SU-DHL-6 (cell line): ENCODE results near the gene AKAP12.

ENCODE experiments used
- H2AFZ ChIP-seq: fragments of 200-600 bp; sonication (generic); 2 replicates; pipeline ENCODE4 v1.6.1; 2014; ENCODE audit warnings: low read depth, mild to moderate bottlenecking, moderate library complexity, mixed read lengths, antibody characterized with exemption, low read length; ENCODE audit not compliant: severe bottlenecking
- H3F3A ChIP-seq: fragments of 200-600 bp; shearing (Covaris generic); 2 replicates; pipeline ENCODE4 v1.6.0; 2016; ENCODE audit warnings: antibody characterized with exemption, mild to moderate bottlenecking; ENCODE audit not compliant: insufficient read depth
- H3K27ac ChIP-seq: fragments of 200-600 bp; sonication (generic); 2 replicates; pipeline ENCODE4 v1.5.1; 2016; ENCODE audit warnings: low read depth, mild to moderate bottlenecking, low read length, moderate library complexity, mixed read lengths
- H3K27me3 ChIP-seq: fragments of 200-600 bp; sonication (generic), shearing (Covaris generic); 2 replicates; pipeline ENCODE4 v1.6.0; 2014; ENCODE audit warnings: mild to moderate bottlenecking, low read length
- H3K36me3 ChIP-seq: fragments of 200-600 bp; sonication (generic); 2 replicates; pipeline ENCODE4 v1.6.1; 2014; ENCODE audit warnings: mild to moderate bottlenecking, low read length, mixed read lengths
- H3K4me2 ChIP-seq: fragments of 300-600, 200-600 bp; shearing (Covaris generic), sonication (generic); 2 replicates; pipeline ENCODE4 v1.6.0; 2014; ENCODE audit warnings: low read length, low read depth, mild to moderate bottlenecking; ENCODE audit not compliant: poor library complexity, severe bottlenecking
- H3K4me3 ChIP-seq: fragments of 200-600 bp; sonication (generic); 2 replicates; pipeline ENCODE4 v1.5.1; 2014; ENCODE audit warnings: antibody characterized with exemption, low read length, mild to moderate bottlenecking, mixed read lengths; ENCODE audit not compliant: insufficient read depth, poor library complexity, severe bottlenecking
- H3K79me2 ChIP-seq: fragments of 200-600 bp; sonication (generic); 2 replicates; pipeline ENCODE4 v1.6.1; 2014; ENCODE audit warnings: mild to moderate bottlenecking, low read length, moderate library complexity; ENCODE audit not compliant: insufficient read depth
- H3K9ac ChIP-seq: fragments of 200-600 bp; sonication (generic); 2 replicates; pipeline ENCODE4 v1.7.0; 2014; ENCODE audit warnings: mild to moderate bottlenecking, low read length
- H3K9me2 ChIP-seq: fragments of 200-600 bp; sonication (generic); replicated peaks from 2 replicates; pipeline ENCODE4 v1.6.1; 2014; ENCODE audit warnings: low read length; ENCODE audit not compliant: insufficient read depth
- H3K9me3 ChIP-seq: fragments of 200-600 bp; sonication (generic); 2 replicates; pipeline ENCODE4 v1.6.1; 2014; ENCODE audit warnings: low read length, mixed read lengths; ENCODE audit not compliant: insufficient read depth
- H4K20me1 ChIP-seq: fragments of 200-600 bp; sonication (generic); 2 replicates; pipeline ENCODE4 v1.6.1; 2014; ENCODE audit warnings: low read depth, mild to moderate bottlenecking, antibody characterized with exemption, low read length, moderate library complexity, mixed read lengths
- EZH2phosphoT487 ChIP-seq: fragments of 200-600 bp; sonication (generic), shearing (Covaris generic); conservative IDR thresholded peaks from 2 replicates; pipeline ENCODE4 v1.6.1; 2018; ENCODE audit warnings: mild to moderate bottlenecking, antibody characterized with exemption, low read length, moderate library complexity, mixed read lengths
- TF ChIP-seq, protein P1 (sequence below): fragments of 200-600 bp; sonication (generic); IDR thresholded peaks from one replicate; pipeline ENCODE4 v1.5.1; 2017; ENCODE audit warnings: antibody characterized with exemption, mild to moderate bottlenecking, low read length, moderate library complexity; ENCODE audit not compliant: insufficient read depth, poor library complexity, severe bottlenecking

AKAP12 gene

DNA sequence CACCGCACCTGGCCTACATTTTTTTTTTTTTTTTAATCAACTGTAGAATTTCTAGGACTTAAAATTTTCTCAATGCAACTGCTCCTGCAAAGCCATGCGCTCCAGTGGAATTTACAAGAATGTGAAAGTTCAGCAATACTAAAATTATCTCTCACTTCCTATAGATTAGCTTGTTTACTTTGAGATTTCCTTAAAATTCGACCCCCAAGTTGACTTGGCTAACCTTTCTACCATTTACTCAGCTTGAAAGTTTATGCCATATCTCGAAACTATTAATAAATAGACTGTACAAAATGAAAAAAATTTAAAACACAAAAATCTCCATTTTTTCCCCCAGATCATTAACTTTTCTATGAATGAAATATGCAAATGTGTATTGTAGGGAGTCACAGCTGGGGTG is 87.3 kb downstream of the AKAP12 start:
- no peaks in the 10 kb centered on the region for H3K9me3 ChIP-seq
- TF ChIP-seq EZH2phosphoT487 = no peak
- TF ChIP-seq, protein P1, sequence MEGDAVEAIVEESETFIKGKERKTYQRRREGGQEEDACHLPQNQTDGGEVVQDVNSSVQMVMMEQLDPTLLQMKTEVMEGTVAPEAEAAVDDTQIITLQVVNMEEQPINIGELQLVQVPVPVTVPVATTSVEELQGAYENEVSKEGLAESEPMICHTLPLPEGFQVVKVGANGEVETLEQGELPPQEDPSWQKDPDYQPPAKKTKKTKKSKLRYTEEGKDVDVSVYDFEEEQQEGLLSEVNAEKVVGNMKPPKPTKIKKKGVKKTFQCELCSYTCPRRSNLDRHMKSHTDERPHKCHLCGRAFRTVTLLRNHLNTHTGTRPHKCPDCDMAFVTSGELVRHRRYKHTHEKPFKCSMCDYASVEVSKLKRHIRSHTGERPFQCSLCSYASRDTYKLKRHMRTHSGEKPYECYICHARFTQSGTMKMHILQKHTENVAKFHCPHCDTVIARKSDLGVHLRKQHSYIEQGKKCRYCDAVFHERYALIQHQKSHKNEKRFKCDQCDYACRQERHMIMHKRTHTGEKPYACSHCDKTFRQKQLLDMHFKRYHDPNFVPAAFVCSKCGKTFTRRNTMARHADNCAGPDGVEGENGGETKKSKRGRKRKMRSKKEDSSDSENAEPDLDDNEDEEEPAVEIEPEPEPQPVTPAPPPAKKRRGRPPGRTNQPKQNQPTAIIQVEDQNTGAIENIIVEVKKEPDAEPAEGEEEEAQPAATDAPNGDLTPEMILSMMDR = no peak
- H3K27me3 ChIP-seq = no peaks in the 10 kb centered on the region
- H3K9me2 ChIP-seq = no peaks in the 10 kb centered on the region
- H3K36me3 ChIP-seq = no peaks in the 10 kb centered on the region
- no peaks in the 10 kb centered on the region for H3F3A ChIP-seq
- no peak overlapping the region for H3K4me2 ChIP-seq
- H3K9ac ChIP-seq = no peak overlapping the region
- H2AFZ ChIP-seq = no peak overlapping the region
- H4K20me1 ChIP-seq = no peaks in the 10 kb centered on the region
- no peak overlapping the region for H3K4me3 ChIP-seq
- no peaks in the 10 kb centered on the region for H3K79me2 ChIP-seq
- H3K27ac ChIP-seq = no peak overlapping the region

DNA sequence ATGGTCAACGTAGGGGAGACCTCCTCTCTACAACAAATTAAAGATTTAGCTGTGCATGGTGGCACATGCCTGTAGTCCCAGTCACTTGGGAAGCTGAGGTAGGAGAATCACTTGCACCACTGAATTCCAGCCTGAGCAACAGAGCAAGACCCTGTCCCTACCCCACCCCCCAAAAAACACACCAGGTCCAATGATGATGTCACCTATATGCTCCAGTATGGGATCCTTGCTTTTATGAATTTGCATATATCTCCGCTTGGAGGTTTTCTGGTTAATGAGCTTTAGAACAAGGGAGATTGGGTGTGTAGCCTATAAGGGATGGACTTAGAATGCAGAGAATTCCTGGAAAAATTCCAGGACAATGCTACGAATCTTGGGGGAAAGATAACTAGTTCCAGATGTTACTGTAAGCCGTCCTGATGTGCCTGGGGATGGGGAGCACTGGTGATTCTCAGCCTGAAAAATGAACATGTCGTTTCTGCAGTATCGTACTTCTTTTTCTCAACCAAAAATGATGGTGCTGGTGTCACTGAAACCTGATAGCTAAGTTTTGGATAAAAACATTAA is 90.4 kb downstream of the AKAP12 start:
- Histone ChIP-seq H3K27ac (no peak overlapping the region), H3K9ac (no peak overlapping the region), H3K4me3 (no peak overlapping the region), H3K4me2 (no peak overlapping the region), H4K20me1 (no peaks in the 10 kb centered on the region; the same call in 1 of the 2 replicates), H3K9me2 (no peaks in the 10 kb centered on the region), H3K79me2 (no peaks in the 10 kb centered on the region), H3K36me3 (no peaks in the 10 kb centered on the region), H3F3A (no peaks in the 10 kb centered on the region), H3K27me3 (no peaks in the 10 kb centered on the region), H2AFZ (no peak overlapping the region), H3K9me3 (no peaks in the 10 kb centered on the region)
- TF ChIP-seq, protein P1 = no peak
- TF ChIP-seq EZH2phosphoT487 = no peak

DNA sequence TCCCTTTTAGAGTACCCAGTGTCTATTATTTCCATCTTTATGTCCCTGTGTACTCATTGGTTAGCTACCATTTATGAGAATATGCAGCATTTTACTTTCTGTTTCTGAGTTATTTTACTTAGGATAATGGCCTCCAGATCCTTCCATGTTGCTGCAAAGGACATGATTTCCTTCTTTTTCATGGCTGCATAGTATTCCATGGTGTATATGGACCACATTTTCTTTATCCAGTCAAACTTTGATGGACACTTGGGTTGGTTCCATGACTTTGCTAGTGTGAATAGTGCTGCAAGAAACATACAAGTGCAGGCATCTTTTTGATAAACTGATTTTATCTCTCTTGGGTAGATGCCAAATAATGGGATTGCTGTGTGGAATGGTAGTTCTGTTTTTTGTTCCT is 96.2 kb downstream of the AKAP12 start:
- Histone ChIP-seq H3F3A (no peaks in the 10 kb centered on the region), H3K9me2 (no peaks in the 10 kb centered on the region), H3K27me3 (no peaks in the 10 kb centered on the region), H3K79me2 (no peaks in the 10 kb centered on the region), H3K4me2 (no peak overlapping the region), H2AFZ (no peak overlapping the region), H4K20me1 (no peaks in the 10 kb centered on the region; the same call in 1 of the 2 replicates), H3K9ac (no peak overlapping the region), H3K9me3 (no peaks in the 10 kb centered on the region), H3K36me3 (no peaks in the 10 kb centered on the region), H3K27ac (no peak overlapping the region), H3K4me3 (no peak overlapping the region)
- TF ChIP-seq, protein P1 = no peak
- TF ChIP-seq EZH2phosphoT487 = no peak
